GM18511 (cell line): Measurements from ENCODE around the gene CDKN2AIP.
"Not testable (repeated sequence)": the region's sequence is repeated elsewhere in the genome, so short reads cannot be mapped to it uniquely, and the experiment has no call there.

Experiments used
- ATAC-seq: cut with Tn5 transposase; IDR thresholded peaks from one replicate; pipeline ENCODE4 v1.9.1; 2021; ENCODE audit warnings: mild to moderate bottlenecking, moderate library complexity; ENCODE audit not compliant: unreplicated experiment

The CDKN2AIP gene

GRCh38 chr4:183447646-183448045 is 3.2 kb downstream of the CDKN2AIP start:
- no peak for ATAC-seq

- ATAC-seq, result no peak
Measured at GRCh38 chr4:183448436-183448835, 4.0 kb downstream of the CDKN2AIP start.

- no peak for ATAC-seq
Measured at GRCh38 chr4:183449193-183449882, 4.9 kb downstream of the CDKN2AIP start.

DNA sequence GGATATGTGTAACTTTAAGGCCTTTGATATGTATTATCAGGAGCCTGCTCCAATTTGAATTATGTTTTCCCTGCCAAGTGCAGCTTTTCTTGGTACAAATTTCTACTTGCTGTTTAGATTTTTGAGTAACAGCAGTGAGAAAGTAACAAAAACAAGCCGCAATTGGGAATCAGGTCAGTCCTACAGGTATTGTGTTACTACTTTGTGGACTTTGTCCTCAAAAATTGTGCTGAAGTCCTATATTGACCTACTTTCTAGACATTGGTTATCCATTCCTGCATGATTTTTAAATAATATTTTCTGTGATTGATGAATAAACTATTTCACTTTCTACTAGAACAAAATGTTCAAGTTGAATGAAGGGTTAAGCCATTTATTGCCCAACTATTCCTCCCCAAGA is 5.7 kb downstream of the CDKN2AIP start:
- no peak for ATAC-seq

GRCh38 chr4:183455431-183456195 is 11.2 kb downstream of the CDKN2AIP start:
- ATAC-seq, result no peak

- ATAC-seq, result no peak
Measured at GRCh38 chr4:183458005-183458404, 13.6 kb downstream of the CDKN2AIP start.

DNA sequence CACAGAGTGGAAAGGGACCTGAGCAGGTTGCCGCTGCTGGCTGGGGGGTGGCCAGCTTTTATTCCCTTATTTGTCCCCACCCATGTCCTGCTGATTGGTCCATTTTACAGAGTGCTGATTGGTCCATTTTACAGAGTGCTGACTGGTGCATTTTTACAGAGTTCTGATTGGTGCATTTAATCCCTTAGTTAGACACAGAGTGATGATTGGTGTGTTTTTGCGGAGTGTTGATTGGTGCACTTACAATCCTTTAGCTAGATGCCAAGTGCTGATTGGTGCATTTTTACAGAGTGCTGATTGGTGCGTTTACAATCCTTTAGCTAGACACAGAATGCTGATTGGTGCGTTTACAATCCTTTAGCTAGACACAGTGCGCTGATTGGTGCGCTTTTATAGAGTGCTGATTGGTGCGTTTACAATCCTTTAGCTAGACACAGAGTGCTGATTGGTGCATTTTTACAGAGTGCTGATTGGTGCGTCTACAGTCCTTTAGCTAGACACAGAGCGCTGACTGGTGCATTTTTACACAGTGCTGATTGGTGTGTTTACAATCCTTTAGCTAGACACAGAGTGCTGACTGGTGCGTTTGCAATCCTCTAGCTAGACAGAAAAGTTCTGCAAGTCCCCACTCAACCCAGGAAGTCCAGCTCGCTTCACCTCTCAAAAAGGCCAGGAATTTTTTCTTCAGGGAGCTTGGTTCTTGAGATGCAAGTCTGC is 19.6 kb downstream of the CDKN2AIP start:
- ATAC-seq, result not testable (repeated sequence)

- not testable (repeated sequence) for ATAC-seq
Measured at GRCh38 chr4:183465879-183466278, 21.4 kb downstream of the CDKN2AIP start.

GRCh38 chr4:183467246-183467645 is 22.8 kb downstream of the CDKN2AIP start:
- ATAC-seq, result no peak

DNA sequence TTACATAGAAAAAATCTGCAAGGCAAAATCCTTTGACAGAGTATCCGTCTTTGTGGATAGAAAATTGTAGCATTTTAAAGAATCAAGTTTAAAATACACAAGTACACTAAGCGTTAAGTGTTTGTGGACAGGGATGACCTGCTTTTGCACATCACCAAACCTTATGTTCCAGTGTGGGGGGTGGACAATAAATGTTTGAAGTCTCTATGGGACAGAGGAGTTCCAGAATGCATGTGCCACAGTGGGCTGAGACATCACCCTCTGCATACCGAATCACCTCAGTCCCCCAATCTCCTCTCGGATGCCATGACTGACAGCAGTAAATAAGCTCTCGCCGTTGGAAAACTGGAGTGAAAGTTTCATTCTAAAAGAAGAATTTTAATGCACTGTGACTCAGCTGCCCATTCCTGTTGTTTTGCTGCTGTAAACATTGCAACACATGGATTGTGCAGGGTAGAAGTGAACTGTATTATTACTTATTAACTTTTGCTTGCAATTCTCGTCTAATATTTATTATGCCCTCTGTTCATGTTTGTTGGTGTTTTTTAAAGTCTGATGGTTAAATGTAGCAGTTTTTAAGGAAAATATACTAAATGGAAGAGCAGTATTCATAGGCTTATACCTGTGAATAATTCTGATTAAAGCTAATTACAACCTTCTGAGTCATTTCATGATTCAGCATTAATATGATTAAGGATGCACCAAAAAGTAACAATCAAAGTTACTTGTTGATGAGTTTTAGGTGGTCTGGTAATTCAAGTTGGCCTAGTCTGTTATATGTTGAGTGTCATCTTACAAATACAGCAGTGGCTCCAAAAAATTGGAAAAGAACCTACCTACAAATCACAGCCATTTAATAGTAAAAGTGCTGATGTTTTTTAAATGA is 24.0 kb downstream of the CDKN2AIP start:
- ATAC-seq, result no peak

DNA sequence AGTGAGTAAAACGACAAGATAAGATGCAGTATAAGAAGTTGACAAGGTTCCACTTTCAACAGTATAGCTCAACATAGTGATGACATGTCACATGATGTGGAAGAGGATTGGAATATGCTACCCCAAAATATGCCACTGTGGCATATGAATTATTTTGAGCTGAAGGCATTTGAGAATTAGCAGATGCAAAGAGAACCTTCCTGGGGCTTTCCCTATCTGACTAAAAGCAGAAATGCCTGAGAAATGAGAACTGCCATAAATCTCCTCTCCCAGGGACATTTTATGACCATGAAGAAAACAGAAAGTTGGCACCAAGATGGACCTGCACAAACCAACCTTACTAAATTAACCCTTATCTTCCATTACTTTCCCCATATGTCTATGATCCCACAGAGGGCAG is 24.8 kb downstream of the CDKN2AIP start:
- no peak for ATAC-seq

DNA sequence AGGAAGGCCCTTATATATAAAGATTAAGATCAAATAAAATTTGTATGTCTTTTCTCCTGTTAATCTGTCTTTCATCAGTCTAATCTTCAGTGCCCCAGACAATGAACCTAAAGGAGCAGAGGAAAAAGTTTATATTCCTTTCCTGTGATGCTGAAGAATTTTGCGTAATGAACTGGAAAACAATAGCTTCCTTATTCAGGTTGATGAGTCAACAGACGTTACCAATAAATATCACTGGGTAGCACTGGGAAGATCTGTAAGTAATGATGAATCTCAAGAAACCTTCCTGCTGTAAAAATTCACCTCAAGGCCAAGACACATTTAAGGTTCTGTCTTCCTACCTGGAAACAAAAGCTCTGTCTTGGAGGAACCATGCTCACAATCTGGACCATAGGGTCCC is 25.5 kb downstream of the CDKN2AIP start:
- no peak for ATAC-seq

DNA sequence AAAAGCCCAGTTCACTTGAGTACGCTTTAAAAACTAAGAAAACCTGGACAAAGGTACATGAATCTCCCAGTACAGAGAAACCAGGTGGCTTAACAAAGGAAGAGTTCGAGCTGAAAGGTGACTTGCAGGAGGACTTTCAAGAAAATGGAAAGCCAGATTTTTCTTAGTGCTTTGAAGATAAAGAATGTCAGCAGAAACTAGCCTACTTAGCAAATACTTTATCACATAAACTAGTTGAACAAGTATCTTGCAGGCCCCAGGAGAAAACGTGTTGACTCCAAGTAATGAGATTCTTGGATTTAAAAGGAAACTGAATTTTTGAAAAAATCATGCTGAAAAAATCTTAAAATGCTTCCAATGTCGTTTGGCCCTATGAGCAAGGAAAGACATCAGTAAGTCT is 26.4 kb downstream of the CDKN2AIP start:
- ATAC-seq, result no peak

- peak; percentile 84 for ATAC-seq
Measured at GRCh38 chr4:183471946-183472708, 27.7 kb downstream of the CDKN2AIP start.

DNA sequence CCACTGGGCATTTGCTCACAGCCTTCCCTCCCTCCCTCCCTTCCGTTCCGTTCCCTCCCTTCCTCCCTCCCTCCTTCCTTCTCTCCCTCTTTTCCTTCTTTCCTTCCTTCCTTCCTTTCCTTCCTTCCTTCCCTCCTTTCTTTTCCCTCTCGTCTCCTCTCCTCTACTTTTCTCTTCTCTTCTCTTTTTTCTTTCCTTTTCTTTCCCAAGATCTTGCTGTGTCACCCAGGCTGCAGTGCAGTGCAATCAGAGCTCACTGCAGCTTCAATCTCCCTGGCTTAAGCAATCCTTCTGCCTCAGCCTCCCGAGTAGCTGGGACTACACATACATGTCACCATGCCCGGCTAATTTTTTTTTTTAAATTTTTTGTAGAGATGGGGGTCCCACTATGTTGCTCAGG is 33.7 kb downstream of the CDKN2AIP start:
- ATAC-seq, result no peak

- no peak for ATAC-seq
Measured at GRCh38 chr4:183478926-183479325, 34.5 kb downstream of the CDKN2AIP start.

GRCh38 chr4:183482515-183483095 is 38.2 kb downstream of the CDKN2AIP start:
- not testable (repeated sequence) for ATAC-seq

DNA sequence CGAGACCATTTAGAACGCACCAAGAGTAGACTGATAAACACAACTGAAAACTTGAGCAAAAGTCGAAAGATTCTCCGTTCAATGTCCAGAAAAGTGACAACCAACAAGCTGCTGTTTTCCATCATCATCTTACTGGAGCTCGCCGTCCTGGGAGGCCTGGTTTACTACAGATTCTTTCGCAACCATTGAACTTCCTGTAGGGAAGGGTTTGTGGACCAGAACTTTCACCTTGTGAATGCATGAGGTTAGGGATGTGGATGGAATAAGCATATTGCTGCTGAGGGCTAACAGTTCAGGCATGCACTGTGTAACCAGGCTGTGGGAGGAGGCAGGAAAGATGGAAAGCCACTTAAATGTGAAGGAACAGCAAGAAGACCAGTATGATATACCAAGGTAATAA is 39.6 kb downstream of the CDKN2AIP start:
- ATAC-seq, result no peak

- ATAC-seq, result no peak
Measured at GRCh38 chr4:183485411-183486160, 41.1 kb downstream of the CDKN2AIP start.
